ENCODE data around the gene PTOV1.

- TF ChIP-seq, protein P1, sequence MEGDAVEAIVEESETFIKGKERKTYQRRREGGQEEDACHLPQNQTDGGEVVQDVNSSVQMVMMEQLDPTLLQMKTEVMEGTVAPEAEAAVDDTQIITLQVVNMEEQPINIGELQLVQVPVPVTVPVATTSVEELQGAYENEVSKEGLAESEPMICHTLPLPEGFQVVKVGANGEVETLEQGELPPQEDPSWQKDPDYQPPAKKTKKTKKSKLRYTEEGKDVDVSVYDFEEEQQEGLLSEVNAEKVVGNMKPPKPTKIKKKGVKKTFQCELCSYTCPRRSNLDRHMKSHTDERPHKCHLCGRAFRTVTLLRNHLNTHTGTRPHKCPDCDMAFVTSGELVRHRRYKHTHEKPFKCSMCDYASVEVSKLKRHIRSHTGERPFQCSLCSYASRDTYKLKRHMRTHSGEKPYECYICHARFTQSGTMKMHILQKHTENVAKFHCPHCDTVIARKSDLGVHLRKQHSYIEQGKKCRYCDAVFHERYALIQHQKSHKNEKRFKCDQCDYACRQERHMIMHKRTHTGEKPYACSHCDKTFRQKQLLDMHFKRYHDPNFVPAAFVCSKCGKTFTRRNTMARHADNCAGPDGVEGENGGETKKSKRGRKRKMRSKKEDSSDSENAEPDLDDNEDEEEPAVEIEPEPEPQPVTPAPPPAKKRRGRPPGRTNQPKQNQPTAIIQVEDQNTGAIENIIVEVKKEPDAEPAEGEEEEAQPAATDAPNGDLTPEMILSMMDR (IDR thresholded peaks at IDR 0.05), result no peak
- TF ChIP-seq POLR2A (IDR thresholded peaks at IDR 0.05), result no peak
These were observed 41.0 kb upstream of the PTOV1 start for GRCh38 chr19:49809941-49810389.
